Measurements from ENCODE around the gene UBE2J2.

DNA sequence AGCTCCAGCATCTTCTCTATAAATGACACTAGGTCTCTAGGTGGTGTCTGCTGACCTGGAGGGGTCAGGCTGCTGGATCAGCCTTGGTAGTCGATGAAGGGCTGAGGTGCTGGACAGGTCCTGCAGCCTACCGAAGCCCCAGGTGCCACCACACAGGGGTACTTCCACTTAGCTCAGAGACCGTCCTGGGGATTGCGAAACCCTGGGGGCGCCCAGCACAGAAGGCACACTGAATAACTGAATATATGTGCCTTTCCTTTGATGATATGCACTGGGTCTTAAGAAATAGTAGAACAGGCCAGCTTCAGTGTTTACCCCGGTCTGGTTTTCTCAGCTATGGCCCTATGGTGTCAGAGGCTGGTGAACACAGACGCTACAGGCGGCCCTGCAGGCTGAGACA lies 10.9 kb downstream of the UBE2J2 start:
- TF ChIP-seq, protein P1, sequence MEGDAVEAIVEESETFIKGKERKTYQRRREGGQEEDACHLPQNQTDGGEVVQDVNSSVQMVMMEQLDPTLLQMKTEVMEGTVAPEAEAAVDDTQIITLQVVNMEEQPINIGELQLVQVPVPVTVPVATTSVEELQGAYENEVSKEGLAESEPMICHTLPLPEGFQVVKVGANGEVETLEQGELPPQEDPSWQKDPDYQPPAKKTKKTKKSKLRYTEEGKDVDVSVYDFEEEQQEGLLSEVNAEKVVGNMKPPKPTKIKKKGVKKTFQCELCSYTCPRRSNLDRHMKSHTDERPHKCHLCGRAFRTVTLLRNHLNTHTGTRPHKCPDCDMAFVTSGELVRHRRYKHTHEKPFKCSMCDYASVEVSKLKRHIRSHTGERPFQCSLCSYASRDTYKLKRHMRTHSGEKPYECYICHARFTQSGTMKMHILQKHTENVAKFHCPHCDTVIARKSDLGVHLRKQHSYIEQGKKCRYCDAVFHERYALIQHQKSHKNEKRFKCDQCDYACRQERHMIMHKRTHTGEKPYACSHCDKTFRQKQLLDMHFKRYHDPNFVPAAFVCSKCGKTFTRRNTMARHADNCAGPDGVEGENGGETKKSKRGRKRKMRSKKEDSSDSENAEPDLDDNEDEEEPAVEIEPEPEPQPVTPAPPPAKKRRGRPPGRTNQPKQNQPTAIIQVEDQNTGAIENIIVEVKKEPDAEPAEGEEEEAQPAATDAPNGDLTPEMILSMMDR (IDR thresholded peaks at IDR 0.05), result no peak
- TF ChIP-seq POLR2AphosphoS5 (IDR thresholded peaks at IDR 0.05), result no peak
